SIG-M5 treated with dmso at 0.1 percent for 504 hours (cell line): ENCODE results near the gene ANO8.
"Not testable (repeated sequence)": the region's sequence is repeated elsewhere in the genome, so short reads cannot be mapped to it uniquely, and the experiment has no call there.

Experiments used
- DNase-seq: peaks from one replicate; lab custom pipeline; 2025; ENCODE audit not compliant: unreplicated experiment; lab: John Stamatoyannopoulos, UW

The ANO8 gene

GRCh38 chr19:17312189-17313113 is 22.2 kb downstream of the ANO8 start:
- no peak for DNase-seq

- DNase-seq = no peak
Measured at GRCh38 chr19:17311455-17312188, 23.0 kb downstream of the ANO8 start.

- no peak for DNase-seq
Measured at GRCh38 chr19:17309965-17310461, 24.6 kb downstream of the ANO8 start.

- peak; percentile 99 for DNase-seq
Measured at GRCh38 chr19:17309198-17309964, 25.3 kb downstream of the ANO8 start, which contains the start of gene DDA1. TSS of gene DDA1 (plus strand) at chr19:17309563. CDS start at chr19:17309655, 92 bp downstream.

GRCh38 chr19:17307876-17308377 is 26.7 kb downstream of the ANO8 start:
- DNase-seq = no peak

- DNase-seq = no peak
Measured at GRCh38 chr19:17306285-17306714, 28.4 kb downstream of the ANO8 start.

GRCh38 chr19:17305517-17306284 is 29.0 kb downstream of the ANO8 start, which contains the start of gene MRPL34:
TSS of gene MRPL34 (plus strand) at chr19:17305872. CDS start at chr19:17305893, 21 bp downstream.
- DNase-seq = peak; percentile 98

GRCh38 chr19:17305216-17305516 is 29.5 kb downstream of the ANO8 start:
- no peak for DNase-seq

- DNase-seq = no peak
Measured at GRCh38 chr19:17304386-17305215, 30.1 kb downstream of the ANO8 start.

- DNase-seq = no peak
Measured at GRCh38 chr19:17303940-17304267, 30.8 kb downstream of the ANO8 start.

- peak; percentile 72 for DNase-seq
Measured at GRCh38 chr19:17303167-17303939, 31.3 kb downstream of the ANO8 start, which contains the start of gene ABHD8. TSS of gene ABHD8 (minus strand) at chr19:17303425. CDS start at chr19:17301616, 1,809 bp downstream.

- peak; percentile 43 for DNase-seq
Measured at GRCh38 chr19:17302391-17303166, 32.1 kb downstream of the ANO8 start.

- no peak for DNase-seq
Measured at GRCh38 chr19:17300992-17301619, 33.5 kb downstream of the ANO8 start.

GRCh38 chr19:17296976-17297375 is 37.7 kb downstream of the ANO8 start:
- DNase-seq = no peak

GRCh38 chr19:17296273-17296672 is 38.4 kb downstream of the ANO8 start:
- no peak for DNase-seq

GRCh38 chr19:17295551-17295950 is 39.1 kb downstream of the ANO8 start:
- DNase-seq = not testable (repeated sequence)
